CD14-positive monocyte (primary cell): Measurements from ENCODE around the gene SAMD14. TPM values are rescaled to one million over a fixed set of nuclear protein-coding genes. Genes with fewer than 3 reads are reported as not detected.

Experiments used
- DNase-seq, 3 donors: peaks; one replicate each; pipeline ENCODE4 v3.0.0-alpha.2; 2011 to 2022
- H2AFZ ChIP-seq: 2 replicates; pipeline ENCODE4 v1.6.0; 2012; ENCODE audit warnings: mild to moderate bottlenecking, low read depth, low read length, inconsistent platforms; ENCODE audit not compliant: insufficient read depth, poor library complexity, severe bottlenecking
- H3K27ac ChIP-seq, 2 donors: 1 replicate in 1 of 2; 2 replicates in 1 of 2; pipeline ENCODE4 v1.5.1; 2012 to 2013; ENCODE audit warnings: low read length in 2 of 2, control low read depth in 1 of 2, inconsistent platforms in 1 of 2, low read depth in 1 of 2, mild to moderate bottlenecking in 1 of 2
- H3K27me3 ChIP-seq, 2 donors: one replicate each; pipeline versions ENCODE4 v1.6.0 to v1.6.1; 2011 to 2013; ENCODE audit warnings: low read length in 2 of 2; ENCODE audit not compliant: control insufficient read depth in 2 of 2, insufficient read depth in 2 of 2
- H3K36me3 ChIP-seq, 2 donors: replicated peaks in 1 of 2; 1 replicate in 1 of 2; 2 replicates in 1 of 2; pipeline versions ENCODE4 v1.5.1 to v1.6.1; 2012 to 2013; ENCODE audit warnings: low read length in 2 of 2, control low read depth in 1 of 2, inconsistent platforms in 1 of 2, mild to moderate bottlenecking in 1 of 2; ENCODE audit not compliant: insufficient read depth in 2 of 2, control insufficient read depth in 1 of 2
- H3K4me1 ChIP-seq, 2 donors: 1 replicate in 1 of 2; 2 replicates in 1 of 2; pipeline versions ENCODE4 v1.5.1 to v1.6.1; 2012 to 2013; ENCODE audit warnings: low read length in 2 of 2, control low read depth in 1 of 2, inconsistent platforms in 1 of 2, mild to moderate bottlenecking in 1 of 2, moderate library complexity in 1 of 2; ENCODE audit not compliant: insufficient read depth in 2 of 2, control insufficient read depth in 1 of 2
- H3K4me2 ChIP-seq: replicated peaks from 2 replicates; pipeline ENCODE3; 2012; ENCODE audit warnings: low read length, moderate library complexity, mild to moderate bottlenecking; ENCODE audit not compliant: poor library complexity, severe bottlenecking; ENCODE audit errors: extremely low read depth
- H3K4me3 ChIP-seq, 3 experiments: fragments of 200-600 bp in 1 of 3; sonication (generic) in 1 of 3; replicated peaks in 1 of 3; 1 replicate in 2 of 3; 2 replicates in 1 of 3; pipeline ENCODE4 v1.5.1; 2011 to 2013; ENCODE audit warnings: low read length in 3 of 3, mild to moderate bottlenecking in 3 of 3, control low read depth in 2 of 3, low read depth in 2 of 3, inconsistent platforms in 1 of 3, moderate library complexity in 1 of 3
- H3K79me2 ChIP-seq: 2 replicates; pipeline ENCODE4 v1.6.0; 2012; ENCODE audit warnings: mild to moderate bottlenecking, control low read depth, inconsistent platforms, low read length, moderate library complexity; ENCODE audit not compliant: insufficient read depth
- H3K9ac ChIP-seq: 2 replicates; pipeline ENCODE4 v1.6.0; 2017; ENCODE audit warnings: low read length, mild to moderate bottlenecking; ENCODE audit not compliant: insufficient read depth, poor library complexity, severe bottlenecking
- H3K9me3 ChIP-seq, 2 donors: replicated peaks in 1 of 2; 1 replicate in 1 of 2; 2 replicates in 1 of 2; pipeline versions ENCODE4 v1.5.1 to v1.6.1; 2012 to 2013; ENCODE audit warnings: low read length in 2 of 2, control low read depth in 1 of 2; ENCODE audit not compliant: control insufficient read depth in 1 of 2, insufficient read depth in 1 of 2
- H4K20me1 ChIP-seq: 2 replicates; pipeline ENCODE4 v1.6.0; 2012; ENCODE audit warnings: mild to moderate bottlenecking, low read length, control low read depth, moderate library complexity; ENCODE audit not compliant: insufficient read depth
- H3K27ac Mint-ChIP-seq, 7 donors: one replicate each; pipeline ENCODE4 v1.8.0; 2020; ENCODE audit warnings: mild to moderate bottlenecking in 7 of 7, mixed read lengths in 7 of 7, moderate library complexity in 6 of 7, inconsistent platforms in 2 of 7
- H3K27me3 Mint-ChIP-seq, 3 donors: one replicate each; pipeline ENCODE4 v1.8.0; 2021 to 2022; ENCODE audit warnings: low read depth in 3 of 3, mild to moderate bottlenecking in 3 of 3, mixed read lengths in 3 of 3, moderate library complexity in 3 of 3, inconsistent platforms in 1 of 3
- H3K36me3 Mint-ChIP-seq, 2 donors: one replicate each; pipeline ENCODE4 v1.8.0; 2020; ENCODE audit warnings: mixed read lengths in 2 of 2, inconsistent platforms in 1 of 2, mild to moderate bottlenecking in 1 of 2
- H3K4me1 Mint-ChIP-seq: one replicate; pipeline ENCODE4 v1.8.0; 2020; ENCODE audit warnings: mild to moderate bottlenecking, mixed read lengths
- H3K4me3 Mint-ChIP-seq, 2 donors: one replicate each; pipeline ENCODE4 v1.8.0; 2020; ENCODE audit warnings: mild to moderate bottlenecking in 2 of 2, mixed read lengths in 2 of 2, moderate library complexity in 1 of 2
- H3K9me3 Mint-ChIP-seq, 7 donors: one replicate each; pipeline ENCODE4 v1.8.0; 2020 to 2022; ENCODE audit warnings: mixed read lengths in 7 of 7, mild to moderate bottlenecking in 6 of 7, moderate library complexity in 6 of 7, inconsistent platforms in 2 of 7
- CTCF ChIP-seq: fragments of 200-600 bp; IDR thresholded peaks from one replicate; pipeline ENCODE4 v1.8.0; 2022; ENCODE audit warnings: antibody characterized with exemption, mild to moderate bottlenecking
- WGBS: methylation state at CpG from one replicate; pipeline ENCODE4 v1.1.5; 2013; ENCODE audit warnings: missing lambda C conversion rate; ENCODE audit not compliant: insufficient coverage; 5-methylcytosine and 5-hydroxymethylcytosine counted together
- intact Hi-C, 2 donors: fragments of 100-400 bp; cut with micrococcal nuclease; formaldehyde crosslinking; loops; one replicate each; pipeline versions ENCODE4 v1.15.0 to v1.15.1; 2023
- polyA plus RNA-seq, 3 donors: library from polyadenylated mRNA; depleted of rRNA in 1 of 3; unstranded in 2 of 3; stranded (reverse) in 1 of 3; fragments of 300-500 nt in 2 of 3; fragments of >200 nt in 1 of 3; fragmentation: Illumina TruSeq in 2 of 3; gene quantifications; 1 replicate in 2 of 3; 2 replicates in 1 of 3; pipeline ENCODE4 v1.2.3, GENCODE V29; 2012 to 2021

The SAMD14 gene
- polyA plus RNA-seq, 3 donors: 0.09 TPM; not detected in 2

GRCh38 chr17:50167371-50167770 is 37.4 kb upstream of the SAMD14 start:
- Histone ChIP-seq H3K4me1 (peaks cover 8 to 13% of the 10 kb centered on the region in 2 donors), H3K9ac (no peak overlapping the region), H3K4me2 (no peak overlapping the region), H4K20me1 (no peaks in the 10 kb centered on the region), H2AFZ (no peak overlapping the region), H3K9me3 (no peaks in the 10 kb centered on the region), H3K79me2 (no peaks in the 10 kb centered on the region), H3K4me3 (no peak overlapping the region), H3K27me3 (peaks cover 0 to 3% of the 10 kb centered on the region in 2 donors), H3K36me3 (no peaks in the 10 kb centered on the region), H3K27ac (no peak overlapping the region)
- Mint-ChIP-seq H3K27me3 (peaks cover 7 to 28% (median 9%) of the 10 kb centered on the region in 3 donors), H3K4me1 (peaks cover 20% of the 10 kb centered on the region), H3K4me3 (no peak overlapping the region), H3K27ac (no peak overlapping the region), H3K9me3 (peaks cover 0 to 3% (median 0%) of the 10 kb centered on the region in 7 donors), H3K36me3 (no peaks in the 10 kb centered on the region)
- 96% methylated on average over 16 of the region's 19 CpGs for WGBS
- DNase-seq: no peak
- TF ChIP-seq CTCF: no peak
- intact Hi-C loops: no loop called here

- H3K9ac ChIP-seq: no peak overlapping the region
- H3K4me2 ChIP-seq: no peak overlapping the region
- no peak for DNase-seq
- H3K27me3 ChIP-seq: peaks cover 0 to 3% of the 10 kb centered on the region in 2 donors
- H3K9me3 ChIP-seq: no peaks in the 10 kb centered on the region
- H4K20me1 ChIP-seq: peaks cover 4% of the 10 kb centered on the region
- TF ChIP-seq CTCF: no peak
- no peak overlapping the region for H2AFZ ChIP-seq
- intact Hi-C loops: no loop called here
- 71% methylated on average over 1 of the region's 7 CpGs for WGBS
- no peaks in the 10 kb centered on the region for H3K79me2 ChIP-seq
- Mint-ChIP-seq H3K9me3 (peaks cover 0 to 4% (median 0%) of the 10 kb centered on the region in 7 donors), H3K4me1 (peaks cover 26% of the 10 kb centered on the region), H3K27ac (no peak overlapping the region), H3K4me3 (no peak overlapping the region), H3K36me3 (no peaks in the 10 kb centered on the region), H3K27me3 (peaks cover 7 to 28% (median 9%) of the 10 kb centered on the region in 3 donors)
- peaks cover 11 to 18% of the 10 kb centered on the region in 2 donors for H3K4me1 ChIP-seq
- H3K36me3 ChIP-seq: no peaks in the 10 kb centered on the region
- H3K27ac ChIP-seq: no peak overlapping the region
- H3K4me3 ChIP-seq: no peak overlapping the region
These were observed 36.7 kb upstream of the SAMD14 start for GRCh38 chr17:50166518-50167181.
